ENCODE data around the gene ZNF516.

The ZNF516 gene

DNA sequence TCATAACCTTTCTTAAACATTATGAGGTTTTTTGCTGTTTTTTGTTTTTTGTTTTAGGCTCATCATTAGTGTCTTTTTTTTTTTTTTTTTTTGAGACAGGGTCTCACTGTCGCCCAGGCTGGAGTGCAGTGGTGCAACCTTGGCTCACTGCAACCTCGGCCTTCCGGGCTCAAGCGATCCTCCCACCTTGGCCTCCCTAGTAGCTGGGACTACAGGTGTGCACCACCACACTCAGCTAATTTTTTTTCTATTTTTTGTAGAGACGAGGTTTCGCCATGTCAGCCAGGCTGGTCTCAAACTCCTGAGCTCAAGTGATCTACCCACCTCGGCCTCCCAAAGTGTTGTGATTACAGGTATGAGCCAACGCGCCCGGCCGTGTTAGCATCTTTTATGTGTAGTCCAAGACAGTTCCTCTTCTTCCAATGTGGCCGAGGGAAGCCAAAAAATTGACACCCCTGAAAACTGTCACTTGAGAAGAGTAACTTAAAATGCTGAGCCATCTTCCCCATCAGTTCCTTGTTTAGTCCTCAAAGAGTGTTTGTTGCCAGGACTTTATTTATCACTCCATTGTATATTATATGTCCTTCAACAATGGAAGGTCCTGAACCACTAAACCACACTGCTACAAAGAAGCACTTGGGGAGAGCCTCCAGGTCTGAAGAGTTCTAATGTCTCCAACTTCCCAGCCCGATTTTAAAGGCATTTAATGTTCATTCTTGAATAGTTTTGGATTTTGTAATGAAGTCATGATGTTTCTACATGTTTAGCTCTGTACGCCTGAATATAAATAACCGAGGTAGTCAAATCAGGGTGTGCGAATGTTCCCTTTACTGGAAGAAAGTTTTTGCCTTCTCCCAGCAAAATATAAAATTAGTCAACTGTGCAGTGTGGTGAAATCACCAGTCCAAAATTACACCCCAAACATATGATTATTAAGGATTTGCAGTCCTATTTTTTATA lies 26.4 kb downstream of the ZNF516 start:
- DNase-seq = no peak

DNA sequence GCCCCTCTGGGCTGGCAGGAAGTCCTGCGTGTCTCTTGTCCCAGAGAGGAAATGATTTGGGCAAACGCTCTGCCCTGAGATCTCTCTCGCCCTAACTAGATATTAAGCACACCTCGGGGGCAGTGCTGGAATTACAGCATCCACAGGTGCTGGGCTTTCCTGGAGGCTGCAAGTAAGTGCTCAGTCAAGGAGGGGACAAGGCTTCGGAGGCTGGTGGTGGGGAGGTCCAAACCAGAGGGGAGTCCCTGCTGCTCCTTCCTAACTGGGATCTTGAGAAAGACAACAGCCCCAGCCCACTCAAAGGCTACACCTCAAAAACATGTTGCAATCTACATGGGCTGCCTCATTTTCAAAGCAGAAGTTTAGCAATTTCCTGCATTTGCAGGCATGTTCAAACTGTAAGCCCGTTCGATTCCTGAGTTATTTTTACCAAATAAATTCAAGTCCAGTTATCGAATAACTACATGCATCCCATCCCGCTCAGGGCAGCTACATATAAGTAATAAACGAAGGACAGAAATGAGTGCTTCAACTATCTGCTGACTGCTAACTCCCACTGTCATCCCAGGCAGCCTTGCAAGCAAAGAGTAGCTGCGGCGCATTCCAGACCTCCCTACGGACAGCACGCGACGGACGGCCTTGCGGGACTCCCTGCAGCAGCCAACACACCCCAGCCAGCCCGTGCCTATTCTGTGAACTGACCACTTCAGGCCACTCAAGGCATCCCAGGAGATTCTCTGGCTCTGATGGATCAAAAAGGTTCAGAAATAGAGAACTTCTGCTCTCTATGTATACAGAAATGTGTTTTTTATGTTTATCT lies 27.5 kb downstream of the ZNF516 start:
- peak; percentile 69 for DNase-seq

DNA sequence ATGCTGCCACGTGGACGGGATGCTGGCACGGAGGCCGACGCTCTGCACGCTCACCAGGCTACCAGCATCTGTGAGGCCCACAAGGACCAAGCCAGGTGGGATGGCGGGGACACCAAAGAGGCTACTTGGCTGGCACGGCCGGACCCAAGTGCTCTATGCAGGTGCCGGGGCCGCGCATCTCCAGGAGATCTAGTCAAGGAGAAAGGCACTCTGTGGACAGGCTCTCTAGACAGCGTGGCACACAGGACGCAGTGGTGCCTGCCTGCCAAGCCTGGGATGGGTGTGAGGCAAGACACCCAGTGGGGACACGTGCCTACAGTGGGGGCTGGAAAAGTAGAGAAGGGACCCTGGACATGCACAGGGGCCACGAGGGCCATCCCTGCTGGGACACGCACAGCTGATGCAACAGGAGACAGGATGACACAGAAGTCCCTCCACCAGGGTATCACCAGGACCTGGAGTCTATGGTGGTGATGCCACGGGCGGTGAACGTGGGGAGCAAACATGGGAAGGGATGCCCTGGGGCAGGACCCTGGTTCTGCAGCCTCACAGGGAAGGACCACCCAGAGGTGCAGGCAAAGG lies 28.5 kb downstream of the ZNF516 start:
- no peak for DNase-seq

DNA sequence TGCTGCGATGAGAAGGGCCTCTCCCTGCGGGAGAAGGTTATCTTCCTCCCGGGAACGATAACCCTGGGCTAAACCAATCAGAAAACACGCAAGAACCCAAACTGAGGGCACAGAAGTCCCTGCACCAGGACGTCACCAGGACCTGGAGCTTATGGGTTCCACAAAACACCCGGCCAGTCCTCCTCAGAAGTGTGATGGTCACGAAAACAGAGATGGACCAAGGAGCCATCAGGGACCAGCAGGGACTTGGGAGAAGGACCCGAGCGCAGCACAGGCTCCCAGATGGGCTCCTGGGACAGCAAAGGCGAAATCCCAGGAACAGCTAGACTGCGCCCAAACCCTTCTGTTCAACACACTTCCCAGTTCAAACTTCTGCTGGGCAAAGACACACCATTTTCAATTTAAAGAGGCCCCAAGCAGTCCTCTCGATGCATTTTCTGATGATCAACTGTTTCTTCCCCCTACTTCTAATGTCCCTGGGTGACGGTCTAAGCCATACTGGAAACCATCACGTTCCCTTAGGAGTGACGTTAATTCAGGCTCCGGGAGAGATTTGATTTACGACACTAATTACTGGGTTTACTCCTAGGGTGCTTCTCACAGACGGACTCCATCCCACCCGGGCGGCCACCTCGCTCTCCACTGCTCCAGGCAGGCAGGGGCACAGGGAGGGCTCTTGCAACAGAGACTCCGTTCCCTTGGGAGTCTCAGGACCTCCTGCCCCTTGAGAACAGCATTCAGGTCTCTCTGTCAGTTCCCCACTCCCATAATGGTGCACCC lies 29.2 kb downstream of the ZNF516 start:
- DNase-seq = no peak

DNA sequence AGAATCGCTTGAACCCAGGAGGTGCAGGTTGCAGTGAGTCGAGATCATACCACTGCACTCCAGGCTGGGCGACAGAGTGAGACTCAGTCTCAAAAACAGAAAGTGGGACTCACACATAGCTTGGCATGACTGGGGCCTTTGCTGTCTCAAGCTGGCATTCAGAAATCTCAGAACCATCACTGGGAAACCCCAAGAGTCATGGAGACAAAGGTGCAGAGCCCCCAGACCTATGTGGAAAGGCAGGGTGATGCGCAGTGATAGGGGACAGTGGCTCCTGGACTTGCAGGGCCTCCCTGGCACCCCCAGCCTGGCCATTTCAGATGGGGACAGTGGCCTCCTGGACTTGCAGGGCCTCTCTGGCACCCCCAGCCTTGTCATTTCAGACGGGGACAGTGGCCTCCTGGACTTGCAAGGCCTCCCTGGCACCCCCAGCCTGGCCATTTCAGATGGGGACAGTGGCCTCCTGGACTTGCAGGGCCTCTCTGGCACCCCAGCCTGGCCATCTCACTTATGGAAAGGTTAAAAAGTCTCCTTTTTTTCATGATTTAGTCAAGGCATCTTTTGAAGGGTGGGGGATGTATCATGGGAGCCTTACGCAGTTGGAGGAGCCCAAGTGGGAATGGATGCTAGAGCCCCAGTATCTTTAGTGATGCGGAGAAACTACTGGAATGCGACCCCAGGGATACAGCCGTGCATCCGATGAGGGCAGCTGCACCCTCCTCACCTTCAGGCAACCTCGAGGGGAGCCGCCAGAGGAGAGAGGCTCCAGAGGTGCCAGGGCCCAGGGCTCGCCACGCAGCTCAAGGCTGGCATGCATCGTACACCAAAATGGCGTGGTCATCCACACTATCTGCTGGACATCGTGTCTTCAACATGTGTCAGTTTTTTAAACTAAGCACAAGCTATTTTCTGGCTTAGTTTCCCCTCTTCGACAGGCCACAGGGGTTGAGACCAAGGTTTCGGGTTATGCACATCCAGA lies 30.5 kb downstream of the ZNF516 start:
- no peak for DNase-seq

DNA sequence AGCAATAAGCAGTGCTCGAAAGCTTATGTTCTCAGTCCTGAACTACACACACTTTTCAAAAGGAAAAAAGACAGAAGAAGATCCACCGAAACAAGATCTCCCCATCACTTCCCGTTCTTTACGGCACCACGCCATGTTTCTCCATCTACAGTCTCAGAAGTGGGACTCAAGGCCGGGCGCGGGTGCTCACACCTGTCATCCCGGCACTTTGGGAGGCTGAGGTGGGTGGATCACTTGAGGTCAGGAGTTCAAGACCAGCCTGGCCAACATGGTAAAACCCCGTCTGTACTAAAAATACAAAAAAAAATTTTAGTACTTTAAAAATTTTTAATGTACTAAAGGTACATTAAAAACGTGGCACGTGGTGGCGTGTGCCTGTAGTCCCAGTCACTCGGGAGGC lies 31.2 kb downstream of the ZNF516 start:
- DNase-seq = no peak

DNA sequence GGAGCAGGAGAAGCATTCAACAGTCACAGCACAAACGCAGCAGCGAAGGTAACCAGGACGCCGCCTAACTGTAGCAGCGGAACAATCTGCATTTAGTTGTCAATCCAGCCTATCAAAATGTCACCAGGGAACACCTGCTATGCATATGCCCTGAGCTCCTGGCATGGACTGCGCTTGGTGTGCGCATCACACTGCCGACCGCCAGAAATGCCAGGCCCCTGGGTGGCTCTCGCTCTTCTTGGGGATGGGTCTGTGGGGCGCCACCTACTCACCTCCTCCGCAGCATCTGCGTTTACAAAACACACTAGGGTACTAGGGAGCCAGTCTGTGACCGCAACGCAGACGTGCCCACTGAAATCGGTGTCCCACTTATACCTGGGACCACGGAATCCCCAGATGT lies 31.7 kb downstream of the ZNF516 start:
- DNase-seq = no peak

DNA sequence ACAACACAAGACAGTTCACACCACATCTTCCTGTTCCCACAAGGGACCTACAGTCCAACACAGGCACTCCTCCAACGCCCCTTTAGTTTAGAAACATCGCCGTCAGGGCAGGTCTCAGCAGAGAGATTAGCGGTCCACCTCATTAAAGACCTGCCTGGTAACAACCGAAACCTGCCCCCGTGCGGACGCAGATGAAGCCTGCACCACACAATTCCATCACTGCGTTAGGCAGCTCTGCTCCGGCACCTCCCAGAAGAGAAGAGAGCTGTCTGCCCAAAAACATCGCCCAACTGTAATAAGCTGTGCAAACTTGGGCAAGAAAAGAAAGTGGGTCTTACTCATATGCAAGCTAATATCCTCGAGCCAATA lies 32.7 kb downstream of the ZNF516 start:
- no peak for DNase-seq

DNA sequence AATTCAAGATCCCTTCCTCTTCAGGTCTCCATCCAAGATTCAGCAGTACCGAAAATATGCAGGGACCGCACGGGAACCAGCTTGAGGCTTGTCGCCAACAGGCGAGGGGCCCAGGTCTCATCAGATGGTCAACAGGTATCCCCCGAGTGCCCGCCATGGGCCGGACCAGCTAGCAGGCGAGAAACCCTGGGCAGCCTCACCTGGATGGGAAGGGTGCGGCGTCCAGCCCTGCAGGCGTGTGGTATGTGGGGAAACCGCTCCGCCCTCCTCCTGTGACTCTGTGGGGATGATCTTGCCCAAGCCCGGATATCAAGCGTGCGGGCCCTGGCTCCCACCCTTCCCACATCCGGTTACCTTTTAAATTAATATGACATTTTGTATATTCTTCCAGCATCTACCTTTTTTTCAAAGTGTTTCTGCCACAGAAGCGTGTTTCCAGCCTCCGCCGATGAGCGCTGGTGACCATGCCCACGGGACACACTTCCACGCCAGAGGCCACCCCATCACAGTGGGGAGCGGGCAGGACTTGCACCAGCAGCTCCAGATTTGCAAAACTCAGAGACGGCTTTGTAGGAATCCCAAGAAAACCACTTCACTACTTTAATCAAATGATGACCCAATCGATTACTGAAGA lies 33.2 kb downstream of the ZNF516 start:
- DNase-seq = no peak

DNA sequence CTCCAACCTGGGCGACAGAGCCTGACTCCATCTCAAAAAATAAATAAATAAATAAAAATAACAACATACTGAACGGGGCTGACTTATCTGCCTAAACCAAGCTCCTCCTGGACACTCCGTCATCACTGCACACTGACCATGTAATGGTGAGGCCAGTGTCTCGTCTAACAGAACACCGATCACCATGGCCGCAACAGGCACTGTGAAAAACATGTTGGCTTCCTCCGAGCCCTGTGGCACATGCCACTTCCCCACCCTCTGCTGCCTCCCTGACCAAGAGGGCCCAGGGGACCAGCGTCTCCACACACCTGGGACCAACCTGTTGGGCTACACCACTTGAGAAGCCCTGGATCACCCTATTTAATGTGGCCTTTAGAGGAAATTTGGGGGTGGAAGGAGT lies 33.9 kb downstream of the ZNF516 start:
- no peak for DNase-seq

DNA sequence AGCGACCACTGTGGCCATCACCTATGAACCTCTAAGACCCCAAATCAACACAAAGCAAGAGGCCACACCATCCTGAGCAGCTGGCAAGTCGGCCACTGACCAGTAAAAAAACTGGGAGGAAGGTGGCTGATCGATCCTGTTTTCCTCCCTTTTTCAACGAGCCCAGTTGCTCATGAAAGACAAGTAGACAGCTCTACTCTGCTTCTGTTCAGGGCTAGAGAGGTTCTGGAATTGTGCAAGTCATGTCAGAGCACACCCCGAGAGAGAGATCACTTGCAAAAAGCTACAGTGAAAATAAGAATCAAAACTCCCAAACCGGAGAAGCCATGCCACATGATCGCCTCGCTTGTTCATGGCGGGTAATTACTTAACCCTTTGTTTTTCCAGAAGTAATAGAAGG lies 34.6 kb downstream of the ZNF516 start:
- DNase-seq = no peak

DNA sequence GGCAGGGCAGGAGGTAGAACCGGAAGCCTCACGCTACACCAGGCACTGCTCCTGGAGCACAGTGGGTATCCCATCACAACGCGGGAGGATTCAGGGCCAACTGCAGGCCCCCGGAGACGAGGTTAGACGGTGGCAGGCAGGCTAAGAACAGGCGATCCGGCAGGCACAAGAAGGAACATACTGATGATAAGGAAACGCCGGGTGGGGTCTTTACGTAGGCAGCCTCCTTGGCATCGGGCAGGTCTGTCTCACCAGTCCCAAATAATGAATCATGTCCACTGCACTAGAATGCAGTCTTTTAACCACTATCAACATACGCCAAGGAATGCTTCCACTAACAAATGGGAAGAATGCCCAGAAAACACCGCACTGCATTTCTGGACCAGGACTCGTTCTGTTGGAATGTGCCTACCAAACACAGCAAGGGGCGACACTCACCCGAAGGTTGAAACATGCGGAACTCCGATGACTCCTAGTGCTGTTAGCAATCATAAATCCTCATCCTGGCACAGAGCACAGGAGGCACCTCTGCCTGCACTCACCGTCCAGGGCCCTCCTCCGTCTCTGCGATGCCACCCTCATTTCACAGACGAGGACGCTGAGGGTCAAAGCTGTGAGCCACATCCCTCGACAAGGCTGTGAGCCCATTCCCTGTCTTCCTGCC lies 35.2 kb downstream of the ZNF516 start:
- DNase-seq = no peak

DNA sequence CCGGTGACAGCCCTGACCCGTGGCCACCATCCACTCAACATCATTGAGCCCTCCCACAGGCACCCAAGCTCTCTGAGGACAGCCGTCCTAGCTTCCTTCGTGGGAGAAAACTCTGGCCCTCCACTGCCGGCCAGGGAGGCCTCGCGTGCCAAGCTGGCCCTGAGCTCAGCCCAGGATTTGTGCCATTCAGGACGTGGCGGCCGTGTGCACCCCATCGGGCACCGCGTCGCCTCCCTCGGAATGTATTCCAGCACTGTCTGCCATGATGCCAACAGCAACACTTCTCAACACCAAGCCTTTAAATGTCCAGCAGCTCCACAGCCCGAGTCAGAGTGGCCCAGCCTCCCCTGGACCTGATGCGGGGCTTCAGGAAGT lies 35.7 kb downstream of the ZNF516 start:
- no peak for DNase-seq

DNA sequence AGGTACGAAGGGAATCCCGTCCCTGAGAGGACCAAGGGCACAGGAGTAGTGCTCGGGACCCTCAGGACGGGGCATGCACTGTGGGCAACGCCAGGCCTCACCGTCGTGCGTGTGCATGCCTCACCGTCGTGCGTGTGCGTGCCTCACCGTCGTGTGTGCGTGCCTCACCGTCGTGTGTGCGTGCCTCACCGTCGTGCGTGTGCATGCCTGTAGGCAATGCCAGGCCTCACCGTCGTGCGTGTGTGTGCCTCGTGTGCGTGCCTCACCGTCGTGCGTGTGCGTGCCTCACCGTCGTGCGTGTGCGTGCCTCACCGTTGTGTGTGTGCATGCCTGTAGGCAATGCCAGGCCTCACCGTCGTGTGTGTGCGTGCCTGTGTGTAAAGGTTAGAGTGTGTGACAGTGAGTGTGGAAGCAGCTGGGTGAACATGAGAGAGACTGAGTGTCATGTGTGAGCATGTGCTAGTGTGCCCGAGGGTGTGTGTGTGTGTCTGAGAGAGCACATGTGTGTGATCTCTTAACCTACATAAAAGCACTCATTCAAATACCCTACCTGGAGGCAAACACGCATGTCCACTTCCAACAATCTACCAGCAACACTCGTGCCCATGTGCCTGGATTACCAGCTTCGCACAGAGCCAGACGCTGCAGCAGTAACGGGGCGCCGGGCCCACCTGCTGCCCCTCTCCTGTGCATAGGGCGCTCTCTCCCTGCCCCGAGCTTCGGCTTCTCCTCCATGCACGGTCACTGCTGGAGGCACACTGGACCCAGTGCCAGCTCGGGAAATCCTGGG lies 36.3 kb downstream of the ZNF516 start:
- DNase-seq = no peak

DNA sequence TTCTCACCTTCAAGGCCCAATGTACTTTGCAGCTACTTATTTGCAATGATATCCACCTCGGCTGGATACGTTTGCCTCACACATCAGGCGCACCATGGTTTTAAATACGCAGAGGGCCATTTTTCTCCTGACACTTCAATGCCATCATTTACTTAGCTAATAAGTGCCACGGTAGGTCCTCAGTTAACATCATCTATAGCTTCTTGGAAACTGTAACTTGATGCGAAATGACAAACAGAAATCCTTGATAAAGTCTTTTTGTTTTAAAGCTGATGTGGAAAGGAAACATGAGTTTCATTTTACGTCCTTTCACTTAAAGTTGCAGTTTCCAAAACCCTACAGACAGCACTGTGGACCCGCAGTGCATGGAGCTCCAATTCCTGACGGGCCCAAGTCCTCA lies 37.1 kb downstream of the ZNF516 start:
- no peak for DNase-seq

DNA sequence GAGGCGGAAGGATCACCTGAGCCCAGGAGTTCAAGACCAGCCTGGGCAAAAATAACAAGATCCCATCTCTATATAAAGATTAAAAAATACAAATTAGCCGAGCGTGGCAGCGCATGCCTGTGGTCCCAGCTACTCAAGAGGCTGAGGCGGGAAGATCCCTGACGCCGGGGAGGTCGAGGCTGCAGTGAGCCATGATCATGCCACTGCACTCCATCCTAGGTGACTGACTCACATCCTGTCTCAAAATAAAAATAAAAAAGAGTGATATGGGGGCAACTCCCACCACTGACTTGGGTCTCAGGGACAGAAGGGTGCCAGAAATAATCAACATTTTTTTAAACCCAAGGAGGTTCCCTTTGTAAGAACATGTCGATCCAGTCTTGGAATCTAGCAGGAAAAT lies 37.6 kb downstream of the ZNF516 start:
- no peak for DNase-seq

DNA sequence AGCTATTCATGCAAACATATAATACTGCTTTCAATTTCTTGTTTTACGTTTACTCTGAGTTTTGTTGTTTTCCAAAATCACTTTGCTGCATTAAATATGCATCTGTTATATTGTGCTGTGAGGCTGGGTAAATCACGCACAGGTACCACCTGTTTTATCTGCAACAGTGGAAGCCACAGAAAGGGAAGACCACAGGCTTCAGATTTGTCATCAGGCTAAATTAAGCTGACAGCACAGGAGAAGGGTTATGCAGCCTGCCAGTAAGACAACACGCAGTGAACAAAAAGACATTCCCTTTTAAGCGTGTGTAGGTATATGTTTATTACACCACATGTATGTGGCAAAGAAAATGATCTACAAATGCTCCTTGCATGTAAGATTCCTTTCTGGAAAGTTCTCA lies 38.2 kb downstream of the ZNF516 start:
- DNase-seq = no peak

DNA sequence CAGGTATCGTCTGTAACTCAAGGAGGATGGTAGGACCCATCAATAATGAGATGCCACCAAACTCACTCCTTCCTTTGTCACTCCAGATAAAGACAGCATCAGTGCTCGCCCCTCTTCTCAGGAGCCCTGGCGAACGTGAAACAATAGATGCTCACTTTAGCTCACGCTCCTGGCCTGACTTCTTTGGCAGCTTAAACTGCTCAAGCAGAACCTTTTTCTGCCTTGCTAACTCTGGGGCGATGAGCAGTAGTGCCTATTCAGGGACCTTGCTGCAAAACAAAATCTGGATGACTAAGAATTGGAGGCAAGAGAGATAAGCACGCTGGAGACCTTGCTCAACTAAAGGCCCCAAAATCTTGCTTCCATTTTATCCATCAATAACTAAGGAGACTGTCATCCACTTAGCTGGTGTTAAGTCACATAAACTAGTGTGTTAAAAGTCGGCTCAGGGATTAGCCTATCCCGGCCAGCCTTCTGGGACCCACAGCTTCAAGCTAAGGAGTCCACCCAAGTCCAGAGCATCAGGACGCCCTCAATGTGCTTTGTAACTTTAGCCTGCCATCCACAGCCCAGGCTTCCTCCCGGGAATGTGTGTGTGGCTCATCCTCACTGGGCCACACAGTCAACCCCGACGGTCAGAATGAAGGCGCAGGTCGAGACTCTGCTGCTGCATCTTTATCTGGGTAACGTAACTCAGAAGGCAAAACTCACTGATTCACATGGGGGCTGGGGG lies 38.9 kb downstream of the ZNF516 start:
- DNase-seq = no peak
